ENCODE data around the gene WAC. TPM values are rescaled to one million over a fixed set of nuclear protein-coding genes. Genes with fewer than 3 reads are reported as not detected.
"Not testable (repeated sequence)": the region's sequence is repeated elsewhere in the genome, so short reads cannot be mapped to it uniquely, and the experiment has no call there.

Gene WAC
- 67.1 and 93.9 TPM in 2 replicates for total RNA-seq (2021)
- Bru-seq, nascent RNA: percentile 98 among the genes with signal in this experiment
- percentile 97 among the genes with signal in this experiment for BruChase-seq, experiment 1, labeled RNA remaining after a 2-hour chase
- BruChase-seq, experiment 2, labeled RNA remaining after a 6-hour chase: percentile 91 among the genes with signal in this experiment
- long read RNA-seq, full-length matches to known transcripts: 19 of 34 reads
- long read RNA-seq, partial matches to known transcripts: 3 of 34 reads
- long read RNA-seq, other reads (novel, unspliced or antisense): 12 of 34 reads

GRCh38 chr10:28532337-28533185 lies at the start of gene WAC:
Gene WAC, plus strand, starts transcription at chr10:28533118. Its CDS starts 462 bp downstream, at chr10:28533580.
- CTCF ChIA-PET: interaction anchor here (0.5 to 0.7 kb wide), 2 partner anchors 96 to 288 kb away, joined by 3 read pairs; no protein-coding TSS in a partner anchor
- TF ChIP-seq CTCF (conservative IDR thresholded peaks at IDR 0.05): no peak; the same call in 1 of the 2 replicates
- no peak for TF ChIP-seq EZH2 (IDR thresholded peaks at IDR 0.05; ENCODE audit: low read depth)

GRCh38 chr10:28489206-28489605 lies 43.7 kb upstream of the WAC start:
- no peaks in the 10 kb centered on the region for H3F3A ChIP-seq (ENCODE audit: insufficient read depth, low read depth)
- no peak overlapping the region for H3K27ac ChIP-seq
- no peaks in the 10 kb centered on the region for H3K9me3 ChIP-seq (ENCODE audit: insufficient read depth, low read depth)
- H3K27me3 ChIP-seq (ENCODE audit: insufficient read depth, low read depth): no peaks in the 10 kb centered on the region
- intact Hi-C loops (cut with micrococcal nuclease; ENCODE audit: unreplicated experiment): no loop called here
- BruUV-seq (replicated peaks): no TSS peak
- TF ChIP-seq CTCF (conservative IDR thresholded peaks at IDR 0.05) (no peak), EZH2 (IDR thresholded peaks at IDR 0.05; ENCODE audit: low read depth) (no peak)
- DNase-seq: no peak
- H4K20me1 ChIP-seq (ENCODE audit: insufficient read depth): no peaks in the 10 kb centered on the region
- no peaks in the 10 kb centered on the region for H3K36me3 ChIP-seq (ENCODE audit: low read depth)
- POLR2A ChIA-PET (ENCODE audit: unreplicated experiment): interaction anchor here (0.6 kb wide), 1 partner anchor 60 kb away, joined by 3 read pairs; no protein-coding TSS in a partner anchor
- no peak overlapping the region for H3K4me2 ChIP-seq
- CTCF ChIA-PET: no interaction called here
- no peaks in the 10 kb centered on the region for H3K9me2 ChIP-seq (ENCODE audit: insufficient read depth)
- H2AFZ ChIP-seq: no peak overlapping the region
- H3K4me1 ChIP-seq (replicated peaks; ENCODE audit: insufficient read depth): no peaks in the 10 kb centered on the region
- H3K79me2 ChIP-seq (ENCODE audit: low read depth): no peaks in the 10 kb centered on the region
- H3K4me3 ChIP-seq: no peak overlapping the region

More at GRCh38 chr10:28532337-28533185, at the start of gene WAC:
- Histone ChIP-seq H3K9me3 (ENCODE audit: insufficient read depth, low read depth) (no peaks in the 10 kb centered on the region), H3K79me2 (ENCODE audit: low read depth) (peaks cover 55% of the 10 kb centered on the region), H3K36me3 (ENCODE audit: low read depth) (peaks cover 28% of the 10 kb centered on the region), H4K20me1 (ENCODE audit: insufficient read depth) (peaks cover 30% of the 10 kb centered on the region), H2AFZ (peak within 1 kb of the TSS; percentile 92), H3K4me3 (peak within 1 kb of the TSS; percentile 93), H3K4me2 (peak within 1 kb of the TSS; percentile 97), H3K27me3 (ENCODE audit: insufficient read depth, low read depth) (no peaks in the 10 kb centered on the region), H3F3A (ENCODE audit: insufficient read depth, low read depth) (no peaks in the 10 kb centered on the region), H3K9me2 (ENCODE audit: insufficient read depth) (no peaks in the 10 kb centered on the region), H3K27ac (peak within 1 kb of the TSS; percentile 96), H3K4me1 (replicated peaks; ENCODE audit: insufficient read depth) (peaks cover 18% of the 10 kb centered on the region)
- POLR2A ChIA-PET (ENCODE audit: unreplicated experiment): interaction anchor here (0.5 to 1.0 kb wide), 4 partner anchors 26 to 1029 kb away, joined by 3 to 15 read pairs (median 4); partner anchors contain the start of gene RAB18
- DNase-seq: peak; percentile 60 to 96
- intact Hi-C loops (cut with micrococcal nuclease; ENCODE audit: unreplicated experiment): loop anchor here (2.0 kb wide), 1 partner anchor 100 kb away; no protein-coding TSS in a partner anchor
- BruUV-seq (replicated peaks): no TSS peak

DNA sequence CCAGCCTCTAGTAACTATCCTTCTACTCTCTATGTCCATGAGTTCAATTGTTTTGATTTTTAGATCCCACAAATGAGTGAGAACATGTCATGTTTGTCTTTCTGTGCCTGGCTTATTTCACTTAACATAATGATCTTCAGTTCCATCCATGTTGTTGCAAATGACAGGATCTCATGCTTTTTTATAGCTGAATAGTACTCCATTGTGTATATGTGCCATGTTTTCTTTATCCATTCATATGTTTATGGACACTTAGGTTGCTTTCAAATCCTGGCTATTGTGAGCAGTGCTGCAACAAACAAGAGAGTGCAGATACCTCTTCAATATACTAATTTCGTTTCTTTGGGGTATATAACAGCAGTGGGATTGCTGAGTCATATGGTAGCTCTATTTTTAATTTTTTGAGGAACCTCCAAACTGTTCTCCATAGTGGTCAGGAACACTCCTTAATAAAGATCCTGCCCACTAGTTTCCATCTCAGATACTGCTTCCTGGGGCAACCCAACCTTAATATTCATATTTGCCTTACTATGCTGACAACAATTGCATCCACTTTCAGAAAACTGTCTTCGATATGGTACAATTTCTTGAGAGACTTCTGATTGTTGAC lies 42.6 kb upstream of the WAC start:
- H4K20me1 ChIP-seq (ENCODE audit: insufficient read depth); H3K4me3 ChIP-seq; H3K27ac ChIP-seq; intact Hi-C loops (cut with micrococcal nuclease; ENCODE audit: unreplicated experiment); H3F3A ChIP-seq (ENCODE audit: insufficient read depth, low read depth); DNase-seq; CTCF ChIA-PET; POLR2A ChIA-PET (ENCODE audit: unreplicated experiment); BruUV-seq (replicated peaks); H3K4me1 ChIP-seq (replicated peaks; ENCODE audit: insufficient read depth); H3K9me3 ChIP-seq (ENCODE audit: insufficient read depth, low read depth); H3K79me2 ChIP-seq (ENCODE audit: low read depth); H3K36me3 ChIP-seq (ENCODE audit: low read depth); H3K9me2 ChIP-seq (ENCODE audit: insufficient read depth); H3K27me3 ChIP-seq (ENCODE audit: insufficient read depth, low read depth); H3K4me2 ChIP-seq; H2AFZ ChIP-seq: not testable (repeated sequence)

All from PC-9 (cell line).